ENCODE data around the gene AMZ1.
A peak's percentile ranks its signal among the peaks of the same experiment; 100 is the strongest.

The AMZ1 gene

DNA sequence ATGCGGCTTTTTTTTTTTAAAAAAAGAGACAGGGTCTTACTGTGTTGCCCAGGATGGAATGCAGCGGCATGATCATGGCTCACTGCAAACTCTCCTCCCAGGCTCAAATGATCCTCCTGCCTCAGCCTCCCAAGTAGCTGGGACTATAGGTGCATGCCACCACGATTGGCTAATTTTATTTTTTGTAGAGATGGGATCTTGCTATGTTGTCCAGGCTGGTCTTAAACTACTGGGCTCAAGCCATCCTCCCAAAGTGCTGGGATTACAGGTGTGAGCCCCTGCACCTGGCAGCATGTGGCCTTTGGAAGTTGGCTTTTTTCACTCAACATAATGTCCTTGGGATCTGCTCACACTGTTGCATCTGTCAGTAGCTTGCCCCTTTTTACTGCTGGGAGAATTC lies 65.1 kb downstream of the AMZ1 start:
- no peak for DNase-seq (ENCODE audit: low read depth)

DNA sequence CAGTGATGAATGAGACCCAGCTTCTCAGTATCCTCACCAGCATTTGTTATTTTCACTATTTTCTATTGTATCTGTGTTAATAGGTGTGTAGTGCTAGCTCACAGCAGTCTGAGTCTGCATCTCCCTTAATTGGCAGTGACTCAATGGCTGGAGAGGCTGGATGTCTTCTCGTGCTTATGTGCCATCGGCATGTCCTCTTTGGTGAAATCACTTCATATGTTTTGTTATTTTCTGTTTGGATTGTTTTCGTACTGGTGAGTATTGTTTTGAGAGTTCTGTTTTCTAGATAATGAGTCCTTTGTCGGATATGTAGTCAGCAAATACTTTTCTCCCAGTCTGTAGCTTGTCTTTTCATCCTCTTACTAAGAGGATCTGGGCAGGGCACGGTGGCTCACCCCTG lies 66.1 kb downstream of the AMZ1 start:
- no peak for DNase-seq (ENCODE audit: low read depth)

DNA sequence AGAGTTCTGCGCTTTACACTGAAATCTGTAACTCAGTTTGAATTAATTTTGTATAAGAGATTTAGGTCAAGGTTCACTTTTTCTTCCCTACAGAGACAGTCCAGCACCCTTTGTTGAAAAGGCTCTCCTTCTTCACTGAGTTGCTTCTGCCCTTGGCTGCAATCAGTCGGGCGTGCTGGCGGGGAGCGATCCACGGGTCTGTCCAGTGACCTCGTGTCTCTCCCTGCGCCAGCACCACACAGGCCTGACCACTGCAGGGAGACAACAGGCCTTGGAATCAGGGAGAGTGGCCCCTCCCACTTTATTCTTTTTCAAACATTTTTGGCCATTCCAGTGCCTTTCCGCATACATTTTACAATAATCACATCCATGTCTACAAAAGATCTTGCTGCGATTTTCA lies 66.9 kb downstream of the AMZ1 start:
- no peak for DNase-seq (ENCODE audit: low read depth)

DNA sequence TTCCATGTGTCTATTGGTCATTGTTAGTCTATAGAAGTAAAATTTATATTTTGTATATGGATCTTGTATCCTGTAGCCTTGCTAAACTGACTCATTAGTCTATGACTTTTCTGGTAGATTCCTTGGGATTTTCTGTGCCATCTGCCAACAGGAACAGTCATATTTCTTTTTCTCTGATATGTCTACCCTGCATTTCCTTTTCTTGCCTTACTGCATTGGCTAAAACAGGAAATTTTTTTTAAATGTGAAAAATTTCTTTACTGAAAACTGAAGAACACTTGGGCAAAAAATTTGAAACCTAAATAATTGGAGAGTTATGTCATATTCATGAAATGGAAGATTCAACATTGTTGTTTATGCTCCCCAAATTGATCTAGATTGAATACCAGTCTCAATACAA lies 67.5 kb downstream of the AMZ1 start:
- DNase-seq (ENCODE audit: low read depth): no peak

DNA sequence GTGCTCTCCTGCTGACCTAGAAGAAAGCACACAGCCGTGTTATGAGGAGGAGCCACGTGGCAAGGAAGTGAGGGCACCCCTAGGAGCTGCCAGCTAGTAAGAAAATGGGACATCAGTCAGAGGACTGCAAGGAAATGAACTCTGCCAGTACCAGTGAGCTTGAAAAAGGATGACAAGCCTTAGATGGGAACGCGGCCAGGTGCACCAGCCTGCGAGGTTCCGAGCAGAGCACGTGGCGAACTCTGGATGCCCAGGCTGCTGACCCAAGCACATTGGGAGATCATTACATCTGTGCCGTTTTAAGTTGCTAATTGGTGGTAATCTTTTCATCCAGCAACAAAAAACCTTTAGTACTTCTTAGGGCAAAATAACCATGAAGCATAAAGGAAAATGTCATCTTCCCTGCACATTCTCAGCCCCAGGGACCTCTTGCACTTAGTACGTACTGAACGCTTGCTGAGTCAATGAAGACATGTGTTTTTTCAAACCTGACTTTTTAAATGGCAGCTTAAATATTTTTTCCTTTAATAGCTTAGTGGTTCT lies 69.4 kb downstream of the AMZ1 start:
- no peak for DNase-seq (ENCODE audit: low read depth)

DNA sequence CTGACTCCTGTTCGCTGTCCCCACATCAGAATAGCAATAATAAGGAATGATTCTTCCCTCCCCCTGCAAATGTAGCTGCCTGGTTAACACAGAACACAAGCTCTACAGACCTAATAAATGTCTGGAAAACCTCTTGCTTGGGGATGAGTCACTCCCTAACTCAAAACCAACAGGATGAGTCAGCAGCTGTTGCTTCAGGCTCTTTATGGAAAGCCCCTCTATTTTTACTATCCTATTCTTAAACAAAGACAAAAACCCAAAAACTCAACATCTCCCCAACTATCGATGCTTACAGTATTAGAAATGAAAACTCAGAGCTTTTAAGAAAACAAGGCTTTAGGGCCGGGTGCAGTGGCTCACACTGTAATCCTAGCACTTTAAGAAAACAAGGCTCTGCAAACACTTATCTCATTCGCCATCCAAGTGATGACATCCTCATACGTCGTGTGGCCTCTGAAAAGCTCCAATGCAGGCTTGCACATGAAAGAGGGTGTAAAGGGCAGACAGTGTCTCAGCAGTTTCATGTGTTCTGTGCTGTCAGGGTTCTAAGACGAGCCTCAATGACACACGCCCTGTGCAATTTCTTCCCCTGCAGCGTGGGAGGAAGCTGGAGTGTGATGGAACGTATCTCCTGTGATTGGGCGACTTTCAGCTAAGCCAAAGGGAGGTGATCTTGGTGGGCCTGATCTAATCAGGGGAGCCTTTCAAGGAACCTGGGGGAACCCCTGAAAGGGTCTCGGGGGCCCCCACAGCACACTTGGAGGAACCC lies 70.1 kb downstream of the AMZ1 start:
- DNase-seq (ENCODE audit: low read depth): peak; percentile 95

DNA sequence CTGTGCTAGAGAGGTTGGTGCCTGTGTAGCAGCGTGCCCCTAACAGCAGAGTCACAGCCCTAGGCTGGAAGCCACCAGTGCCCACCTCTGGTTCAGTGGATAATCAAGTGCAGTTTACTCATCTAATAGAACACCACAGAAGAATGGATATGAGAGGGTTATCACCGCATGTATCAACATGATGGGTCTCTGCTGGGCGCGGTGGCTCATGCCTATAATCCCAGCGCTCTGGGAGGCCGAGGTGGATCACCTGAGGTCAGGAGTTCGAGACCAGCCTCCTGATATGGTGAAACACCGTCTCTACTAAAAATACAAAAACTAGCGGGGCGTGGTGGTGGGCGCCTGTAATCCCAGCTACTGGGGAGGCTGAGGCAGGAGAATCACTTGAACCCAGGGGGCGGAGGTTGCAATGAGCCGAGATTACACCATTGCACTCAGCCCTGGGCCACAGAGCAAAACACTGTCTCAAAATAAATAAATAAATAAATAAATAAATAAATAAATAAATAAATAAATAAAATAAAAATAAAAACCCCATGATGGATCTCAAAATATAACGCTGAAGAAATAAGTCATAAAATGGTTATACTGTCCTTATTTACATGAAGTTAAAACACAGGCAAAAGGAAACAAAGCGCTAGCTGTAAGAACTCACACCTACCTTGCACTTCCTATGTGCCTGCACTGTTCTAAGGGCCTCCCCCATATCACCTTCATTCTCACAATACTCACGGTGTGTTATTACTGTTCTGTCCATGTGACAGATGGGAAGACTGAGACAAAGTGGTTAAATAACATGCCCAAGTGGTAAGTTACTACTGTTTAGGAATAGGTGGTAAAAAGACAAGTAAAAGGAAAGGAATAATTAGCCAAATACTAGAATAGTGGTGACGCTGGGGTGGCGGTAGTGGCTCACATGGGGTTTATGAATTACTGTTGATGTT lies 70.9 kb downstream of the AMZ1 start:
- DNase-seq (ENCODE audit: low read depth): no peak

DNA sequence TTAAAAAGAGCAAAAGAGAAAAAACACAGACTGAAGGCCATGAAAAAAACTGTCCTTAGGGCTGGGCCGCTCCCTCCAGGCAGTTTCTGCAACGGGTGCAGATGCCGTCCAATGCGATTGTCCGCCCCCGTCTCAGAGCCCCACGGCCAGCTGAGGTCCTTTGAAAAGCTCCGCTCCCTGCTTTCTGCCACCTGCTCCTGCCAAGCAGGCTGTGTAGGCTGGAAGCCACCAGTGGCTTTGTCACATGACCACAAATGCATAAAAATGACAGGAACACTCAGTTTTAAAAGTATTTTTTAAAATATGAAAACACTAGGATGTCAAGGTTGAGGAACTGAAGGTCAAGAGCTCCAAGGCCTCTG lies 71.7 kb downstream of the AMZ1 start:
- no peak for DNase-seq (ENCODE audit: low read depth)

DNA sequence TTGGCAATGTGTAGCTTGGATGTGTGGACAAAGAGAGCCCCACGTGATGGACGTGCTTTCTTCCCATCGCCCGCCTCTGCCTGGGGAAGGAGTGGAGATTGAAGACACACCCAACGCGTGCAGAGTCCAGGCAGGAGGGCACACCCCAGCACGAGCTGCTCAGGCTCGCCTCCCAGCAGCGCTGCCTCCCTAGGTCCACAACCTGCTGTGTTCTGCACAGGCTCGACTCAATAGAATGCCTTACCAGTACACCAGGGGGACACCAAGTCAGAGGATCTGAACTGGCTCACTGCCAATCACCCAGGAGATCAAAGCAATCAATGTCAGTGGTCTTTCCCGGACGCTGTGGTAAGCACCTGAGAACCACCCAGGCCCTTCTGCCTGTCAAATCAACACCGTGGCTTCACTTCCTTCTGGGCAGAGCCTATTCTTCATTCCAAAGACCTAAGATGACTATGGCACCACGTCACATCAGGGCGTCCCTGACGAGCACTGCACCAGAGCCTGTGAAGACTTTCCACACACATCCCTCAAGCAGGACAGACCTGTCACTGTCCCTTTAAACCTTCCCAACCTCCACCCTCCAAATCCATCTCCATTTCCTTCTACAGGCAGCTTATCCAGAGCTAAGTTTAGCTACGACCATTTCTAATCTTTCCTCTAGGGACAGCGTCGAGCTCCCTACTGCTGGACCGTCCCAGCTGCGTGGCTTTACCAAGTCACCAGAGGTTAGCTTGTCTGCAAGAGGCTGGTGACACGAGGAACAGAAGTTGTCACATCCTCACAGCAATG lies 72.3 kb downstream of the AMZ1 start:
- no peak for DNase-seq (ENCODE audit: low read depth)

DNA sequence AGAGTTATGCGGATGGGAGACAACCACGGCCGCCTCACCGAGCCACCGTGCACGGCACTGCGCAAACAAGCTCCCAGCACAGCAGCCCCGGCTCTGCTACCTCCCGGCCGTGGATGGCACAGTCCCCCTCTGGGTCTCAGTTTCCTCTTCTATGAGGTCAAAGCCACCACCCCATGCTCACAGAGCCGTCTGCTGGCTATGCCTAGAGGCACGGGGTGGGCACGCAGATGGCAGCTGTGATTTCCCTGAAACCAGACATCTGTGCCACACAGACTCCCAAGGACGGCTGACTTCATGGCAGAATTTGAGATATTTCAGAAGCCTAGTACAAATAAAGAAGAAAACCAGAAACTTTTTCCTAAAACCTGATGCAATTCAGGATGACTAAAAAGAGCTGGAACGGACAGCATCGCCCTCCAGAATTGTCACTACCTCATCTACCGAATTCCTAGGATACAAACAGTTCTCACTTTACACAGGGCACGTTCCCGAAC lies 73.2 kb downstream of the AMZ1 start:
- no peak for DNase-seq (ENCODE audit: low read depth)

DNA sequence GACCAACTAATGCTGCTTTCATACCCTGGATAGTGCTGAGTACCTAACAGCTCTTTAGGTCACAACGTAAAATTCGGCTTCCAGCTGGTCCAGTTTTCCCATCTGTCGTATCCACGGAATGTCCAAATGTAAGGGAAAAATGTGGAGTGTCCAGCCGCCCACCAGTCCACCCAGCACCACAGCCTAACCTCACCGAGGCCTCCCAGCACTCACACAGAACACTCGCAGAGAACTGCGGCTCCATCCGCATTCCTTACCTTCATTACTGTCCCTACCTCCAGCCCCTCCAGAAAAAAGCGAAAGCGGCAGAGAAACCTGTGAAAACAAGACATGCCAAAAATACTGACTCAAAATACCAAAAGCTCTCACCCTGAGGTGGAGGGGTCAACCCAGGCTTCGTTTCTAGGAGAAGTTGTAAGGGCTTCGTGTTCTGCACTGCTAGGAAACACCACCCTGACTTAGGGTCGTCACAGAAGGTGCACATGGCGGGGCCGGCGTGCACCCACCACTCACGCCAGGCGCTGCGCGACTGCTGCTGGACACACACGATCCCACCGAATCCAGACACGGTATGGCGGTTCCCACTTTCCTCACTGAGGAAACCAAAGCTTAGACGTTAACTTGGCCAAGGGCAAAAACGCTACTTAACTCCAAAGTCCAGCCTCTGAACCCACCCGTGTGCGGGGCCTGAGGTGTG lies 73.9 kb downstream of the AMZ1 start:
- no peak for DNase-seq (ENCODE audit: low read depth)

DNA sequence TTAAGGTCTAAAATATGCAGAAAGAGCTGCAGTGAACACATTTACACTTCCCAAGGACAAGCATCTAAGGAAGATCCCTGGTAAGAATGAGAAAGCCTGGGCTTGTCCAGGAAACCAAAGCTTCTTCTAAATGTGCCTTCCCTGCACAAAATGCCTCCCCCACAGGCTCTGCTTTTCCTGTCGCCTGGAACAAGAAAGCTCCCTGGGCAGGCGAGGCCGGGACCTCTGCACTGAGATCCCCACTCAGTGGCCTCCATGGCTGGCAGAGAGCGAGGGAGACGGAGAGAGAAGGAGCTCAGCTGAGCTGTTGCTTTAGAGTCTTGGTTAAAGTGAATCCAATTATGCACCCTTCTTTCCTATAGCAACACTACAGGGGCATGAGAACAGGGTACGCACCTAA lies 75.6 kb downstream of the AMZ1 start:
- DNase-seq (ENCODE audit: low read depth): no peak

DNA sequence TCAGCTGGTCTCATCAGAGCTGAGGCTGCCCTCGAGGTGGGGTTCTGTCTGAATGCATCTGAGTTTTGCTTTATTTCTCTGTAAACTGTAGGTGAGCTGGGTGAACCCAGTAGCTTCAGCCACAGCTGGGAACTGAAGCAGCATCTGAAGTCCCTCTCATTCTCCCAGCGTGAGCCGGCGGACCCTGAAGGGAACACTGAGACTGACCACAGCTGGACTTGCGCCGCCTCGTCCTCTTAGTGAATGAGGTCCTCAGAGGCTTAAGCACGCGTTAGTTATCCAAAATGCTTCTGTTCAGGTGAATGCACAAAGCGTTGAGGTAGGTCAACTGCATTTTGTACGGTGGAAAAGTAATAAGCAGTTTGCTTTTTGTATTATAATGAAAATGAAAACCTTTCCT lies 76.6 kb downstream of the AMZ1 start:
- no peak for DNase-seq (ENCODE audit: low read depth)

All from fibroblast of the conjunctiva (primary cell).